GM12878 (cell line): ENCODE data around the gene CRYGD. TPM values are rescaled to one million over a fixed set of nuclear protein-coding genes. Genes with fewer than 3 reads are reported as not detected.

ENCODE experiments used
- ATAC-seq: fragments of 200-7000 bp; cut with Tn5 transposase; 3 replicates; pipeline ENCODE4 v1.9.1; 2020; ENCODE audit warnings: mild to moderate bottlenecking, moderate library complexity
- BruUV-seq: library from RNA; stranded (reverse); fragments of 400-500 nt; replicated peaks from 2 replicates; lab custom pipeline; 2021; lab: Mats Ljungman, UMichigan
- CTCF ChIA-PET: fragments of 300-600 bp; sonication (Branson Sonifier 250); formaldehyde crosslinking; extraction: SDS; loops from one replicate; lab custom pipeline; 2021; ENCODE audit warnings: inconsistent platforms; lab: Yijun Ruan, JAX
- POLR2A ChIA-PET: fragments of 350-600 bp; formaldehyde crosslinking; extraction: SDS; loops from one replicate; lab custom pipeline; 2021; ENCODE audit warnings: inconsistent platforms; lab: Charles Lee
- RAD21 ChIA-PET: fragments of 300-600 bp; sonication (Branson Sonifier 250); formaldehyde crosslinking; loops from one replicate; lab custom pipeline; 2023; ENCODE audit warnings: antibody characterized with exemption; ENCODE audit not compliant: unreplicated experiment; lab: Charles Lee
- SMC1A ChIA-PET: fragments of 300-600 bp; sonication (Branson Sonifier 250); formaldehyde crosslinking; loops from one replicate; lab custom pipeline; 2023; ENCODE audit not compliant: unreplicated experiment, uncharacterized antibody; lab: Charles Lee
- DNase-seq: peaks from one replicate; pipeline ENCODE4 v3.0.0-alpha.2; 2011; ENCODE audit warnings: low read depth, low spot score
- FAIRE-seq: peaks from 3 replicates; lab custom pipeline; 2011; peaks lifted over from hg19 to GRCh38; lab: Jason Lieb, UNC
- H2AFZ ChIP-seq: 2 replicates; pipeline ENCODE4 v1.6.0; 2011; ENCODE audit warnings: low read depth, low read length, control low read depth; ENCODE audit not compliant: control insufficient read depth
- H3K27ac ChIP-seq: 2 replicates; pipeline ENCODE4 v1.5.1; 2011; ENCODE audit warnings: control low read depth; ENCODE audit not compliant: control insufficient read depth, insufficient read depth
- H3K27me3 ChIP-seq, 2 experiments: replicated peaks in 1 of 2; 2 replicates each; pipeline versions ENCODE4 v1.6.0 to v1.6.1; 2011; ENCODE audit warnings: low read length in 1 of 2; ENCODE audit not compliant: control insufficient read depth in 2 of 2, insufficient read depth in 2 of 2
- H3K36me3 ChIP-seq, 2 experiments: 2 replicates each; pipeline ENCODE4 v1.5.1; 2011; ENCODE audit warnings: low read length in 1 of 2; ENCODE audit not compliant: control insufficient read depth in 2 of 2, insufficient read depth in 2 of 2
- H3K4me1 ChIP-seq: 2 replicates; pipeline ENCODE4 v1.6.1; 2011; ENCODE audit warnings: mild to moderate bottlenecking, low read length, moderate library complexity, mixed read lengths; ENCODE audit not compliant: control insufficient read depth, insufficient read depth
- H3K4me2 ChIP-seq: 2 replicates; pipeline ENCODE4 v1.6.0; 2011; ENCODE audit warnings: control low read depth; ENCODE audit not compliant: control insufficient read depth, insufficient read depth
- H3K4me3 ChIP-seq: fragments of 200-600 bp; sonication (generic); 2 replicates; pipeline ENCODE4 v1.5.1; 2016
- H3K79me2 ChIP-seq: 2 replicates; pipeline ENCODE4 v1.6.0; 2011; ENCODE audit warnings: low read length; ENCODE audit not compliant: control insufficient read depth, insufficient read depth
- H3K9ac ChIP-seq: 2 replicates; pipeline ENCODE4 v1.8.0; 2011; ENCODE audit warnings: low read length, control low read depth, mixed read lengths; ENCODE audit not compliant: control insufficient read depth, insufficient read depth
- H3K9me3 ChIP-seq: replicated peaks from 3 replicates; pipeline ENCODE4 v1.5.1; 2011; ENCODE audit warnings: mild to moderate bottlenecking, low read length; ENCODE audit not compliant: control insufficient read depth, insufficient read depth
- H4K20me1 ChIP-seq: 2 replicates; pipeline ENCODE4 v1.6.0; 2011; ENCODE audit not compliant: control insufficient read depth, insufficient read depth
- BCL11A ChIP-seq: IDR thresholded peaks from 2 replicates; pipeline ENCODE4 v1.6.1; 2011; ENCODE audit warnings: low read depth, low read length
- EED ChIP-seq: sonication (generic); IDR thresholded peaks from 2 replicates; pipeline ENCODE4 v1.6.1; 2016; ENCODE audit warnings: antibody characterized with exemption, low read depth
- GABPA ChIP-seq: IDR thresholded peaks from 2 replicates; pipeline ENCODE4 v1.6.1; 2014; ENCODE audit warnings: antibody characterized with exemption, low read depth, mild to moderate bottlenecking, inconsistent platforms
- IKZF1 ChIP-seq: fragments of 450-650 bp; conservative IDR thresholded peaks from 2 replicates; pipeline ENCODE4 v1.6.1; 2017; ENCODE audit warnings: antibody characterized with exemption, mild to moderate bottlenecking
- MYC ChIP-seq: IDR thresholded peaks from 2 replicates; pipeline ENCODE4 v1.6.1; 2011; ENCODE audit warnings: mild to moderate bottlenecking, low read length, moderate library complexity, inconsistent platforms; ENCODE audit not compliant: insufficient read depth, insufficient replicate concordance, insufficient read length, severe bottlenecking
- SKIL ChIP-seq: fragments of 450-650 bp; IDR thresholded peaks from 2 replicates; pipeline ENCODE4 v1.6.1; 2017; ENCODE audit warnings: mild to moderate bottlenecking, low read depth, inconsistent platforms; ENCODE audit not compliant: poor library complexity, severe bottlenecking
- SMAD1 ChIP-seq: fragments of 450-650 bp; IDR thresholded peaks from 2 replicates; pipeline ENCODE4 v1.6.1; 2018; ENCODE audit warnings: mild to moderate bottlenecking, low read depth; ENCODE audit not compliant: partially characterized antibody
- SMAD5 ChIP-seq: IDR thresholded peaks from 2 replicates; pipeline ENCODE4 v1.6.1; 2016; ENCODE audit warnings: antibody characterized with exemption, low read depth
- ZBTB4 ChIP-seq: fragments of 450-650 bp; formaldehyde crosslinking; IDR thresholded peaks from 2 replicates; pipeline ENCODE4 v1.4.0; 2022; ENCODE audit warnings: mild to moderate bottlenecking, moderate library complexity
- WGBS: methylation state at CpG from one replicate; pipeline ENCODE4 v1.1.6; 2016; ENCODE audit warnings: low lambda C conversion rate; ENCODE audit not compliant: insufficient replicate concordance, insufficient coverage; ENCODE audit errors: missing lambda C conversion rate; 5-methylcytosine and 5-hydroxymethylcytosine counted together
- in situ Hi-C: fragments of 300-500 bp; cut with MboI; formaldehyde crosslinking; loops from 9 replicates; pipeline ENCODE4 v1.14.3; 2018; ENCODE audit warnings: mixed read lengths
- intact Hi-C: fragments of 100-400 bp; cut with micrococcal nuclease; formaldehyde crosslinking; loops from one replicate; pipeline ENCODE4 v1.14.2; 2022; ENCODE audit not compliant: unreplicated experiment
- polyA plus RNA-seq, 11 experiments: library from polyadenylated mRNA; depleted of rRNA in 4 of 11; unstranded in 6 of 11; stranded (reverse) in 5 of 11; fragments of >200 nt; fragmentation: Nextera tagmentation in 4 of 11; fragmentation: Illumina TruSeq in 1 of 11; extraction: Ambion mirVana in 4 of 11; extraction: Trizol in 1 of 11; gene quantifications; 1 replicate in 1 of 11; 2 replicates in 10 of 11; pipeline versions ENCODE4 v1.2.1 to v1.2.3, GENCODE V29; 2011 to 2016; ENCODE audit warnings: inconsistent platforms in 2 of 11, missing spikeins in 2 of 11, low read depth in 1 of 11
- total RNA-seq, 4 experiments: library from RNA; depleted of rRNA in 3 of 4; stranded (reverse); fragments of >200 nt in 3 of 4; fragmentation: Illumina TruSeq in 1 of 4; extraction: Trizol in 1 of 4; gene quantifications; 2 replicates each; pipeline versions ENCODE4 v1.2.1 to v1.2.3, GENCODE V29; 2013 to 2021

Gene CRYGD
- total and polyA plus RNA-seq, 10 of the 15 experiments (the other 5 are each of a cell fraction or from before 2014, with no cell fraction given): not detected

GRCh38 chr2:208142925-208143799 is 18.8 kb upstream of the CRYGD start:
- CTCF ChIA-PET: interaction anchor here (0.6 to 1.3 kb wide), 2 partner anchors 12 to 306 kb away, joined by 3 read pairs; no protein-coding TSS in a partner anchor
- SMC1A ChIA-PET: interaction anchor here (0.8 kb wide), 1 partner anchor 13 kb away, joined by 3 read pairs; no protein-coding TSS in a partner anchor
- POLR2A ChIA-PET: no interaction called here
- Histone ChIP-seq H3K27ac (no peak overlapping the region), H3K9me3 (no peaks in the 10 kb centered on the region), H3K36me3 (no peaks in the 10 kb centered on the region), H3K4me3 (no peak overlapping the region), H4K20me1 (no peaks in the 10 kb centered on the region), H2AFZ (no peak overlapping the region), H3K4me1 (no peaks in the 10 kb centered on the region), H3K79me2 (no peaks in the 10 kb centered on the region), H3K4me2 (no peak overlapping the region), H3K9ac (no peak overlapping the region), H3K27me3 (no peaks in the 10 kb centered on the region; a peak in 1 of 4 replicates)
- no peak for FAIRE-seq
- TF ChIP-seq ZBTB4 (CRISPR knock-in tag): no peak
- TF ChIP-seq SMAD5: no peak
- TF ChIP-seq GABPA: no peak
- no peak for TF ChIP-seq IKZF1
- TF ChIP-seq EED: no peak
- TF ChIP-seq MYC: no peak
- TF ChIP-seq SKIL: no peak
- no peak for TF ChIP-seq SMAD1
- TF ChIP-seq BCL11A: no peak
- RAD21 ChIA-PET: no interaction called here
- in situ Hi-C loops: no loop called here
- WGBS: 62% methylated on average over 14 of the region's 14 CpGs
- BruUV-seq: no TSS peak
- ATAC-seq: no peak
- intact Hi-C loops: no loop called here
- DNase-seq: no peak
